ENCODE data around the gene SETD1A. TPM values are rescaled to one million over a fixed set of nuclear protein-coding genes. Genes with fewer than 3 reads are reported as not detected.

The SETD1A gene
- total RNA-seq, 1 donor from 2014 or later, result 23.4 TPM

DNA sequence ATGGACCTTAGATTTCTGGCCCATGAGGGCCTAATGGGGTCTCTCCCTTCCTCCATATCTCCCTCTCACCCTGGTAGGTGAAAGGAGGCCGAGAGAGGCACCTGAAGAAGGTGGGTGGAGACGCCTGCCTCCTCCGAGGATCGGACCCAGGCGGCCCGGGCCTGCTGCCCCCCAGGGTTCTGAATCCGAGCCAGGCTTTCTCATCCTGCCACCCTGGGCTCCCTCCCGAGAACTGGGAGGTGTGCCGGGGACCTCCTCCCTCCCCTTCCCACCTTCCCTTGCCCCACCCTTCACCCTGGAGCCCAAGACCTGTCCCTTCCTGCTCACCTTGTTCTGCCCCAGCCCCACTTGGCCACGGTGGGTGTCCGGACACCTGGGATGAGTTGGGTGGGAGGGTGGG lies 29.2 kb upstream of the SETD1A start:
- no peak for DNase-seq (ENCODE audit: low spot score)
- Mint-ChIP-seq H3K4me1 (ENCODE audit: unreplicated experiment) (peaks cover 26% of the 10 kb centered on the region), H3K27ac (ENCODE audit: unreplicated experiment) (no peak overlapping the region), H3K36me3 (ENCODE audit: low read depth, unreplicated experiment) (peaks cover 39% of the 10 kb centered on the region), H3K9me3 (ENCODE audit: unreplicated experiment) (no peaks in the 10 kb centered on the region), H3K27me3 (ENCODE audit: unreplicated experiment) (peaks cover 14% of the 10 kb centered on the region), H3K4me3 (ENCODE audit: unreplicated experiment) (no peak overlapping the region)
- TF ChIP-seq, protein P1, sequence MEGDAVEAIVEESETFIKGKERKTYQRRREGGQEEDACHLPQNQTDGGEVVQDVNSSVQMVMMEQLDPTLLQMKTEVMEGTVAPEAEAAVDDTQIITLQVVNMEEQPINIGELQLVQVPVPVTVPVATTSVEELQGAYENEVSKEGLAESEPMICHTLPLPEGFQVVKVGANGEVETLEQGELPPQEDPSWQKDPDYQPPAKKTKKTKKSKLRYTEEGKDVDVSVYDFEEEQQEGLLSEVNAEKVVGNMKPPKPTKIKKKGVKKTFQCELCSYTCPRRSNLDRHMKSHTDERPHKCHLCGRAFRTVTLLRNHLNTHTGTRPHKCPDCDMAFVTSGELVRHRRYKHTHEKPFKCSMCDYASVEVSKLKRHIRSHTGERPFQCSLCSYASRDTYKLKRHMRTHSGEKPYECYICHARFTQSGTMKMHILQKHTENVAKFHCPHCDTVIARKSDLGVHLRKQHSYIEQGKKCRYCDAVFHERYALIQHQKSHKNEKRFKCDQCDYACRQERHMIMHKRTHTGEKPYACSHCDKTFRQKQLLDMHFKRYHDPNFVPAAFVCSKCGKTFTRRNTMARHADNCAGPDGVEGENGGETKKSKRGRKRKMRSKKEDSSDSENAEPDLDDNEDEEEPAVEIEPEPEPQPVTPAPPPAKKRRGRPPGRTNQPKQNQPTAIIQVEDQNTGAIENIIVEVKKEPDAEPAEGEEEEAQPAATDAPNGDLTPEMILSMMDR (IDR thresholded peaks at IDR 0.05; ENCODE audit: unreplicated experiment), result no peak

DNA sequence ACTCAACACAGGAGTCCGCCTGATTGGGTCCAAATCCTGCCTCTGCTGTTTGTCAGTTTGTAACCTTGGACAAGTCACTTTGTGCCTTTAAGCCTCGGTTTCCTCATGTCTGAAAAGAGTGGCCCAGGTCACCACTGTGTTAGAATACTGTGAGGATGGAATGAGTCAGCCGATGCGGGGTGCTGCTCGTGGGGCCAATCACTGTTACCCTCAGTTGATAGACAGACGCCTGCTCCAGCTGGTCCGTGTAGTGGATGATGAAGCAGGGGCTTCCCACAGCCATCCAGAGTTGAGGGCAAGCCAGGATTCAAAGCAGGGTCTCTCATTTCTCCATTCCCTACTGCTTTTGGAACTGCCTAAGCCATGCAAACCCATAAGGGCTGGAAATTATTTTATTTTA lies 28.4 kb upstream of the SETD1A start:
- Mint-ChIP-seq H3K27me3 (ENCODE audit: unreplicated experiment) (peaks cover 14% of the 10 kb centered on the region), H3K9me3 (ENCODE audit: unreplicated experiment) (no peaks in the 10 kb centered on the region), H3K36me3 (ENCODE audit: low read depth, unreplicated experiment) (peaks cover 39% of the 10 kb centered on the region), H3K4me3 (ENCODE audit: unreplicated experiment) (no peak overlapping the region), H3K27ac (ENCODE audit: unreplicated experiment) (no peak overlapping the region), H3K4me1 (ENCODE audit: unreplicated experiment) (peaks cover 26% of the 10 kb centered on the region)
- TF ChIP-seq, protein P1 (IDR thresholded peaks at IDR 0.05; ENCODE audit: unreplicated experiment), result no peak
- DNase-seq (ENCODE audit: low spot score), result no peak

DNA sequence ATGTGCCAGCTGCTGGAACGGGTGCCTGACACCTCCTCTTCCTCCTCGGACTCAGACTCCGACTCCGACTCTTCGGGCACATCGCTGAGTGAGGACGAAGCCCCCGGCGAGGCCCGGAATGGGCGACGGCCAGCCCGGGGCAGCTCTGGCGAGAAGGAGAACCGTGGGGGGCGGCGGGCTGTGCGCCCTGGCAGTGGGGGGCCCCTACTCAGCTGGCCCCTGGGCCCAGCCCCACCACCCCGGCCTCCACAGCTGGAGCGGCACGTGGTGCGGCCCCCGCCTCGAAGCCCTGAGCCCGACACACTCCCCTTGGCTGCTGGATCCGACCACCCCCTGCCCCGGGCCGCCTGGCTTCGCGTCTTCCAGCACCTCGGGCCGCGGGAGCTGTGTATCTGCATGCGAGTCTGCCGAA lies 27.4 kb upstream of the SETD1A start:
- no peak for DNase-seq (ENCODE audit: low spot score)
- Mint-ChIP-seq H3K27me3 (ENCODE audit: unreplicated experiment) (peaks cover 19% of the 10 kb centered on the region), H3K9me3 (ENCODE audit: unreplicated experiment) (no peaks in the 10 kb centered on the region), H3K36me3 (ENCODE audit: low read depth, unreplicated experiment) (peaks cover 40% of the 10 kb centered on the region), H3K4me3 (ENCODE audit: unreplicated experiment) (no peak overlapping the region), H3K27ac (ENCODE audit: unreplicated experiment) (no peak overlapping the region), H3K4me1 (ENCODE audit: unreplicated experiment) (peaks cover 27% of the 10 kb centered on the region)
- TF ChIP-seq, protein P1 (IDR thresholded peaks at IDR 0.05; ENCODE audit: unreplicated experiment), result no peak

DNA sequence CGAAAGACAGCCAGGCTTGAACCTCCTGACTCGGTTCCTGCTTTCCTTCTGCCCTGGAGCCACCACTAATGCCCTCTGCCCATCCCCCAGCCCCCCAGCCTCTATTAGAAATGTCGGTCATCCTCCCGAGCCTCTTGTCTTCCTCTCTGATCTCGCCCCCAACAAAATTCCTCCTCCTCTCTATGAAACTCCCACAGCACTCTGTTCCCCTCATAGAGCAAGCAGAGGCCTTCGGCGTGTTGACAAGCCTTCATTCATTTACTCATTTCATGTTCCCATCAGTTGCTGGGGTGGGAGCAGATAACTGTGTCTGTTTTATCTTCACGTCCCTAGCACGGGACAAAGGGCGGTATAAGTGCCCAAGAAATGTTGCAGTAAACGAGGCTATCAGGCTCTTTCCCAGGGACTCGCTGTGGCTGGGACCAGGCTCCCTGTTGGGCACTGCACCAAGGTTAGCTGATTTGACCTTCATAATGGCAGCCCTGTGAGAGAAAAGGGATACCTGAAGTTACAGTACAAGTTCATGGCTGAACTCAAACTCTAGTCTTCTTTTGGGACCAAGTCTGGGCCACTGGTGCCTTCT lies 26.4 kb upstream of the SETD1A start:
- Mint-ChIP-seq H3K4me1 (ENCODE audit: unreplicated experiment) (peaks cover 26% of the 10 kb centered on the region), H3K27me3 (ENCODE audit: unreplicated experiment) (peaks cover 19% of the 10 kb centered on the region), H3K27ac (ENCODE audit: unreplicated experiment) (no peak overlapping the region), H3K36me3 (ENCODE audit: low read depth, unreplicated experiment) (peaks cover 47% of the 10 kb centered on the region), H3K9me3 (ENCODE audit: unreplicated experiment) (no peaks in the 10 kb centered on the region), H3K4me3 (ENCODE audit: unreplicated experiment) (no peak overlapping the region)
- DNase-seq (ENCODE audit: low spot score), result no peak
- TF ChIP-seq, protein P1 (IDR thresholded peaks at IDR 0.05; ENCODE audit: unreplicated experiment), result no peak

DNA sequence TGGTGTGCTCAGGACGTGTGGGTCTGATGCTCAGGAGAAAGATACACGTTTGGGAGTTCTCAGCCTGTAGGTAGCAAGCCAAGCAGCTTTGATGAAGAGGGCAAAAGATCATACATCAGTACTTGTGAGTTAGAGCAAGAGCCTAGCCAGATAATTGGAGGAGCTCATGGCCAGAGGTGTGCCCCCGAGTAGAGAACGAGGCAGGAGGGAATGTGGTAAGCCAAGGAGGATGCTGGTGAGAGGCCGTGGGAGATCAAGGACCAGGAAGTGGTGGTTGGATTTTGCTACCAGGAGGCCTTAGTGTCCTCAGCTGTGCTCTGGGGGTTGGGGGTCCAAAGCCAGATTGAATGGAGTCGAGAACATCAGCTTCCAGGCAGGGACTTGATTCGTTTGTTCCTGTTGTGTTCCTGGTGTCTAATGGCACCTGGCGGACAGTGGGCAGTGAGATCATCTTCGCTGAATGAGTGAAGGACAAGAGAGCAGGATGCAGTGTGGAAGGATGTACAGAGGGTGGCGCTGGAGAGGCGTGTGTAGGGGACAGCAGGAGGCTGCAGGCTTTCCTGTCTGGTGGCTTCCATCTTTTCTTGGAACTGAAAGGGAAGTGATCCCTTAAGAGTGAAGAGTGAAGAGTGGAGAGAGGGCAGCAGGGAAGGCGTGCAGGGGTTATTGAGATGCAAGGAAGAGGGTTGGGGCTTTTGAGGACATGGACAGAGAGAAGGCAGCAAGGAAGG lies 22.6 kb upstream of the SETD1A start:
- Mint-ChIP-seq H3K9me3 (ENCODE audit: unreplicated experiment) (no peaks in the 10 kb centered on the region), H3K36me3 (ENCODE audit: low read depth, unreplicated experiment) (peaks cover 53% of the 10 kb centered on the region), H3K27ac (ENCODE audit: unreplicated experiment) (peak overlapping the region; percentile 91), H3K4me3 (ENCODE audit: unreplicated experiment) (peak overlapping the region; percentile 82), H3K4me1 (ENCODE audit: unreplicated experiment) (peaks cover 21% of the 10 kb centered on the region), H3K27me3 (ENCODE audit: unreplicated experiment) (peaks cover 24% of the 10 kb centered on the region)
- DNase-seq (ENCODE audit: low spot score), result peak; percentile 81
- TF ChIP-seq, protein P1 (IDR thresholded peaks at IDR 0.05; ENCODE audit: unreplicated experiment), result peak; percentile 31

Data from endothelial cell (in vitro differentiated cells).